IMR-90 (cell line): ENCODE data around the gene C1orf105.

ENCODE experiments used
- CEBPB ChIP-seq: IDR thresholded peaks from 2 replicates; pipeline ENCODE4 v1.6.1; 2012; ENCODE audit warnings: low read depth, low read length, improper control_type of control experiment
- CHD1 ChIP-seq: IDR thresholded peaks from 2 replicates; pipeline ENCODE4 v1.6.1; 2012; ENCODE audit warnings: low read depth, low read length, improper control_type of control experiment
- CTCF ChIP-seq: conservative IDR thresholded peaks from 2 replicates; pipeline ENCODE4 v1.5.1; 2012; ENCODE audit warnings: mild to moderate bottlenecking, low read depth, low read length, improper control_type of control experiment
- ELK1 ChIP-seq: fragments of 150-350 bp; IDR thresholded peaks from 2 replicates; pipeline ENCODE4 v1.6.1; 2016; ENCODE audit warnings: low read depth, mild to moderate bottlenecking, low read length, moderate library complexity, borderline replicate concordance
- FOS ChIP-seq: fragments of 150-350 bp; IDR thresholded peaks from 2 replicates; pipeline ENCODE4 v1.6.1; 2016; ENCODE audit warnings: low read depth, low read length
- POLR2A ChIP-seq: IDR thresholded peaks from 2 replicates; pipeline ENCODE4 v1.6.1; 2012; ENCODE audit warnings: mild to moderate bottlenecking, low read depth, low read length
- RAD21 ChIP-seq: IDR thresholded peaks from 2 replicates; pipeline ENCODE4 v1.6.1; 2012; ENCODE audit warnings: low read length, improper control_type of control experiment
- RFX5 ChIP-seq: IDR thresholded peaks from 2 replicates; pipeline ENCODE4 v1.8.0; 2012; ENCODE audit warnings: low read depth, mild to moderate bottlenecking, low read length, moderate library complexity
- USF2 ChIP-seq: fragments of 150-350 bp; IDR thresholded peaks from 2 replicates; pipeline ENCODE4 v1.6.1; 2017; ENCODE audit warnings: mild to moderate bottlenecking, antibody characterized with exemption, low read length, low read depth

- TF ChIP-seq CTCF (no peak), POLR2A (no peak), CHD1 (no peak), FOS (peak; percentile 59; the same call in 1 of the 2 replicates), ELK1 (no peak), USF2 (no peak), RFX5 (no peak), RAD21 (no peak), CEBPB (no peak)
Measured at GRCh38 chr1:172451002-172451443, 30.5 kb downstream of the C1orf105 start.
